Left ventricle myocardium inferior (tissue), 1 donor: Measurements from ENCODE around the gene SLIT3. TPM values are rescaled to one million over a fixed set of nuclear protein-coding genes. Genes with fewer than 3 reads are reported as not detected.

Source experiments
- DNase-seq: peaks from one replicate; pipeline ENCODE4 v3.0.0-alpha.2; 2020
- H3K27ac ChIP-seq: fragments of 200-600 bp; replicated peaks from 2 replicates; pipeline ENCODE4 v1.8.0; 2021
- H3K27me3 ChIP-seq: fragments of 200-600 bp; 2 replicates; pipeline ENCODE4 v1.8.0; 2021; ENCODE audit warnings: low read depth
- H3K36me3 ChIP-seq: fragments of 200-600 bp; 2 replicates; pipeline ENCODE4 v1.8.0; 2021
- H3K4me1 ChIP-seq: fragments of 200-600 bp; 2 replicates; pipeline ENCODE4 v1.8.0; 2021
- H3K4me3 ChIP-seq: fragments of 200-600 bp; 2 replicates; pipeline ENCODE4 v1.8.0; 2021; ENCODE audit warnings: mild to moderate bottlenecking, moderate library complexity
- H3K9me3 ChIP-seq: fragments of 200-600 bp; replicated peaks from 2 replicates; pipeline ENCODE4 v1.8.0; 2021
- CTCF ChIP-seq: fragments of 200-600 bp; IDR thresholded peaks from 2 replicates; pipeline ENCODE4 v1.8.0; 2021; ENCODE audit warnings: antibody characterized with exemption, mild to moderate bottlenecking, borderline replicate concordance
- intact Hi-C: fragments of 100-400 bp; cut with micrococcal nuclease; formaldehyde crosslinking; loops from one replicate; pipeline ENCODE4 v1.11.0; 2022
- total RNA-seq: library from RNA; stranded (reverse); fragmentation: NEBNext Ultra II Directional; extraction: Animal tissue kit (Norgen Biotek cat#: 25700); gene quantifications from one replicate; pipeline ENCODE4 v1.2.1, GENCODE V29; 2021
- donor health status: DM: no; HTN: yes; CAD: no; lungs with severe emphysema.

SLIT3 gene
- total RNA-seq, 1 donor from 2014 or later, result 22.7 TPM

- TF ChIP-seq CTCF, result no peak
Measured at GRCh38 chr5:169341556-169341955, 40.6 kb upstream of the SLIT3 start.

GRCh38 chr5:169339869-169340268, 38.9 kb upstream of the SLIT3 start:
- H3K9me3 ChIP-seq, result no peaks in the 10 kb centered on the region
- H3K4me3 ChIP-seq, result no peak overlapping the region
- intact Hi-C loops, result no loop called here
- peaks cover 54% of the 10 kb centered on the region for H3K27me3 ChIP-seq
- peaks cover 4% of the 10 kb centered on the region for H3K4me1 ChIP-seq
- no peaks in the 10 kb centered on the region for H3K36me3 ChIP-seq
- no peak overlapping the region for H3K27ac ChIP-seq
- DNase-seq, result no peak
- TF ChIP-seq CTCF, result no peak

More at GRCh38 chr5:169341556-169341955, 40.6 kb upstream of the SLIT3 start:
- intact Hi-C loops, result no loop called here
- Histone ChIP-seq H3K9me3 (no peaks in the 10 kb centered on the region), H3K36me3 (no peaks in the 10 kb centered on the region), H3K4me1 (peaks cover 14% of the 10 kb centered on the region), H3K27me3 (peaks cover 49% of the 10 kb centered on the region), H3K4me3 (no peak overlapping the region), H3K27ac (no peak overlapping the region)
- DNase-seq, result no peak

- Histone ChIP-seq H3K27me3 (peaks cover 55% of the 10 kb centered on the region), H3K27ac (no peak overlapping the region), H3K9me3 (no peaks in the 10 kb centered on the region), H3K4me1 (no peaks in the 10 kb centered on the region), H3K4me3 (no peak overlapping the region), H3K36me3 (no peaks in the 10 kb centered on the region)
- intact Hi-C loops, result no loop called here
- DNase-seq, result no peak
- no peak for TF ChIP-seq CTCF
Measured at GRCh38 chr5:169336242-169336641, 35.3 kb upstream of the SLIT3 start.

- no peak for TF ChIP-seq CTCF
- Histone ChIP-seq H3K36me3 (no peaks in the 10 kb centered on the region), H3K27ac (no peak overlapping the region), H3K9me3 (no peaks in the 10 kb centered on the region), H3K4me3 (no peak overlapping the region), H3K27me3 (peaks cover 55% of the 10 kb centered on the region), H3K4me1 (no peaks in the 10 kb centered on the region)
- intact Hi-C loops, result no loop called here
- no peak for DNase-seq
Measured at GRCh38 chr5:169335806-169336205, 34.9 kb upstream of the SLIT3 start.

GRCh38 chr5:169333518-169333917, 32.6 kb upstream of the SLIT3 start:
- DNase-seq, result no peak
- Histone ChIP-seq H3K27me3 (peaks cover 52% of the 10 kb centered on the region), H3K27ac (no peak overlapping the region), H3K36me3 (no peaks in the 10 kb centered on the region), H3K4me1 (no peaks in the 10 kb centered on the region), H3K9me3 (no peaks in the 10 kb centered on the region), H3K4me3 (no peak overlapping the region)
- intact Hi-C loops, result no loop called here
- TF ChIP-seq CTCF, result no peak

- no peak for TF ChIP-seq CTCF
- peaks cover 38% of the 10 kb centered on the region for H3K27me3 ChIP-seq
Measured at GRCh38 chr5:169331292-169331852, 30.4 kb upstream of the SLIT3 start.

More at GRCh38 chr5:169331292-169331852, 30.4 kb upstream of the SLIT3 start:
- no peak overlapping the region for H3K27ac ChIP-seq
- no peak for DNase-seq
- no peak overlapping the region for H3K4me3 ChIP-seq
- no peaks in the 10 kb centered on the region for H3K9me3 ChIP-seq
- H3K4me1 ChIP-seq, result no peaks in the 10 kb centered on the region
- intact Hi-C loops, result no loop called here
- no peaks in the 10 kb centered on the region for H3K36me3 ChIP-seq
